Measurements from ENCODE around the gene MYH16.
"Not testable (repeated sequence)": the region's sequence is repeated elsewhere in the genome, so short reads cannot be mapped to it uniquely, and the experiment has no call there.

The MYH16 gene

DNA sequence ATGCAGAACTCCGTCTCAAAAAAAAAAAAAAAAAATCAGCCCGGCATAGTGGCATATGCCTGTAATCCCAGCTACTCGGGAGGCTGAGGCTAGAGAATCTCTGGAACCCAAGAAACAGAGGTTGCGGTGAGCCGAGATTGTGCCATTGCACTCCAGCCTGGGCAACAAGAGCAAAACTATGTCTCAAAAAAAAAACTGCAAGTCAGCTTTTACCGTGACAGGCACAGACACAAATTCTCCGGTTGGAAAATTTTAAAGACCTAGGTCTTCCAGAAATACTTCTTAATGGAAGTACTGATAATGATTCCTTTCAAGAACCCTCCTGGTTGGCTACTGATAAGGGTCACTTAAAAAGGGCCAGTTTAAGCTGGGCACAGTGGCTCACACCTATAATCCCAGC is 82.5 kb downstream of the MYH16 start:
- no peak for DNase-seq (ENCODE audit: low read depth in 2 of 2)

DNA sequence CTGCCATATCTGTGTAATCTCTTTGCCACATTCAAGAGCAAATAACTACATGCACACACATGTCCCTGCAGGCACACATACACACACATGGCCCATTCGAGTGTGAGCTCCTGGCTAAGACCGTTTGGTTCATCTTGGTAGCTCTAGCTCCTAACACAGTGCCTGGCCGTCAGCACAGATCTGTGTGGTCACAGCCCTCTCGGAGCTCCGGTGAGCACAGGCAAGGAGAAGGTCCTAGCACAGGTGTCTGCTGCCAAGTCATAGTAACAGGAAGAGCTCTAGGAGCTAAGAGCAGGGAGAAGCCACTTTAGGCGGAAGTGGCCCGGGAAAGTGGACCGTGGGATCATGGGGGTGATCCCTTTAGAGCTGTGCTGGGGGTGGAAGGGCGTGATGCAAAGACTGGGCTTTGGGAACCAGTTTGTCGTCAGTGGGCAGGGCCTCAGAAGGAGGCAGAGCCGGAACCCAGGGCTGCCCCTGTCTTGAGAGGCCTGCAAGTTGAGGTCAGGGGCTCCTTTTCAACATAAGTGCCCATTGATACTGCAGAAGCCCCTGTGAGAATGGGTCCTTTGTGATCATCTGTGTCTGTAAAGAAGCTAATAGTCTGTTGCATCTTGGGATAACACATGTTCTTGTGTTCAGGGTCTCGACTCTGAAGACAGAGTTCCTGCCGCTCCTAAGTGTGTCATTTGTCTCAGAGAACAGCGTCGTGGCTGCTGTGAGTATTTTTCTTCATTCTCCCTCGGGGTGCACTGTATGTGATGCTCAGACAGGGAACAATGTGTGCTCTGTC is 85.3 kb downstream of the MYH16 start:
- DNase-seq (ENCODE audit: low read depth in 2 of 2), result no peak

DNA sequence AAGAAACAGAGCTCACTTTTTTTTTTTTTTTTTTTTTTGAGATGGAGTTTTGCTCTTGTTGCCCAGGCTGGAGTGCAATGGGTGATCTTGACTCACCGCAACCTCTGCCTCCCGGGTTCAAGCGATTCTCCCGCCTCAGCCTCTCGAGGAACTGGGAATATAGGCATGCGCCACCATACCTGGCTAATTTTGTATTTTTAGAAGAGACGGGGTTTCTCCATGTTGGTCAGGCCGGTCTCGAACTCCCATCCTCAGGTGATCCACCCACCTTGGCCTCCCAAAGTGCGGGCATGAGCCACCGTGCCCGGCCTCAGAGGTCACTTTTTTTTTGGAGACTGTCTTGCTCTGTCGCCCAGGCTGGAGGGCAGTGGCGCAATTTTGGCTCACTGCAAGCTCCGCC is 85.9 kb downstream of the MYH16 start:
- DNase-seq (ENCODE audit: low read depth in 2 of 2), result not testable (repeated sequence)

DNA sequence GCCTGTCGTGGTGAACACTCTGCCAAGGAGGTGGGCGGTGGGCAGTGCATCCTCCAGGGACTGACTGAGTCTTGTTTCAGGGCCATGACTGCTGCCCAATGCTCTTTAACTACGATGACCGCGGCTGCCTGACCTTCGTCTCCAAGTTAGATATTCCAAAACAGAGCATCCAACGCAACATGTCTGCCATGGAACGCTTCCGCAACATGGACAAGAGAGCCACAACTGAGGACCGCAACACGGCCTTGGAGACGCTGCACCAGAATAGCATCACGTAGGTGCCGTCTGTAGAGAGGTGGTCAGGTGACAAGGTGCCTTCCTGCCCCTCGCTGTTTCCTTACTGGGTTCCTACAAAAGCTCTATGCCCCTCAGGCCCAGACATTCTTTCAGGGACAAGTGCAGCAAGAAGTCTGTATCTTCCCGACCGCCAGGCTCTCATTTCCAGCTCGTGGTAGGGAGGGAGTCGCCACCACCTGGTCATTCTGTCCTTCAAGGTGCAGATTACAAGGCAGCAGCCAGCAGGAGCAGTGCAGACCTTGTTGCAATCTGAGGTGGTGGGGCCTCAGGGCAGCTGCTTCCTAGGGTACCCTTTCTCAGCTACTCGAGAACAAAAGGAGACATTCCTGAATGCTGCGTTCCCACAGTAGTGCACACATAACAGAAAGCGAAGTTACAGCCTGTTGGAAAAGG is 87.0 kb downstream of the MYH16 start:
- DNase-seq (ENCODE audit: low read depth in 2 of 2), result no peak
